T-cell (primary cell): Measurements from ENCODE around the gene PPP2R1B. TPM values are rescaled to one million over a fixed set of nuclear protein-coding genes. Genes with fewer than 3 reads are reported as not detected.

Experiments used
- ATAC-seq, 4 experiments: fragments of 200-7000 bp in 3 of 4; fragments of 150-1000 bp in 1 of 4; cut with Tn5 transposase; replicated peaks in 1 of 4; 1 replicate in 3 of 4; 2 replicates in 1 of 4; pipeline ENCODE4 v1.10.0; 2021; ENCODE audit warnings: moderate library complexity in 3 of 4, mild to moderate bottlenecking in 2 of 4, moderate number of reproducible peaks in 1 of 4
- CTCF ChIA-PET, 2 donors: fragments of 300-600 bp; sonication (Branson Sonifier 250); formaldehyde crosslinking; loops; one replicate each; lab custom pipeline; 2022; ENCODE audit warnings: antibody characterized with exemption in 2 of 2; lab: Charles Lee
- POLR2A ChIA-PET, 2 donors: fragments of 300-600 bp; sonication (Branson Sonifier 250); formaldehyde crosslinking; loops; one replicate each; lab custom pipeline; 2022; ENCODE audit warnings: antibody characterized with exemption in 2 of 2; lab: Charles Lee
- DNase-seq, 35 experiments: peaks; one replicate each; pipeline versions ENCODE4 v3.0.0 to v3.0.0-alpha.2; 2013 to 2023
- H3K27ac ChIP-seq: one replicate; pipeline ENCODE4 v1.5.1; 2013; ENCODE audit warnings: low read length
- H3K27me3 ChIP-seq, 2 experiments: replicated peaks in 1 of 2; 1 replicate in 1 of 2; 2 replicates in 1 of 2; pipeline versions ENCODE4 v1.6.1 to v1.7.0; 2013; ENCODE audit warnings: low read length in 1 of 2, mixed read lengths in 1 of 2; ENCODE audit not compliant: control insufficient read depth in 2 of 2, insufficient read depth in 2 of 2; ENCODE audit errors: extremely low read depth in 1 of 2
- H3K36me3 ChIP-seq, 2 donors: 1 replicate in 1 of 2; 2 replicates in 1 of 2; pipeline versions ENCODE4 v1.6.1 to v1.7.0; 2013; ENCODE audit warnings: low read length in 1 of 2; ENCODE audit not compliant: control insufficient read depth in 2 of 2, insufficient read depth in 1 of 2; ENCODE audit errors: extremely low read depth in 1 of 2
- H3K4me1 ChIP-seq, 2 experiments: 1 replicate in 1 of 2; 2 replicates in 1 of 2; pipeline versions ENCODE4 v1.6.1 to v1.7.0; 2013; ENCODE audit warnings: low read length in 2 of 2, mixed read lengths in 1 of 2; ENCODE audit not compliant: insufficient read depth in 2 of 2, control insufficient read depth in 1 of 2; ENCODE audit errors: extremely low read depth in 1 of 2
- H3K4me3 ChIP-seq, 2 donors: 1 replicate in 1 of 2; 2 replicates in 1 of 2; pipeline versions ENCODE4 v1.5.1 to v1.7.0; 2013; ENCODE audit warnings: mild to moderate bottlenecking in 2 of 2, low read length in 1 of 2, moderate library complexity in 1 of 2; ENCODE audit not compliant: control insufficient read depth in 1 of 2; ENCODE audit errors: extremely low read depth in 1 of 2
- H3K9me3 ChIP-seq: 2 replicates; pipeline ENCODE4 v1.7.0; 2013
- H3K27ac Mint-ChIP-seq, 2 donors: one replicate each; pipeline ENCODE4 v1.8.0; 2020 to 2021; ENCODE audit warnings: mild to moderate bottlenecking in 2 of 2, mixed read lengths in 2 of 2
- H3K27me3 Mint-ChIP-seq, 2 donors: one replicate each; pipeline ENCODE4 v1.8.0; 2021 to 2022; ENCODE audit warnings: mixed read lengths in 2 of 2
- H3K36me3 Mint-ChIP-seq: one replicate; pipeline ENCODE4 v1.8.0; 2021; ENCODE audit warnings: mixed read lengths
- H3K4me1 Mint-ChIP-seq, 3 donors: one replicate each; pipeline ENCODE4 v1.8.0; 2020 to 2022; ENCODE audit warnings: mixed read lengths in 3 of 3, mild to moderate bottlenecking in 1 of 3
- H3K4me3 Mint-ChIP-seq, 3 donors: one replicate each; pipeline ENCODE4 v1.8.0; 2020 to 2022; ENCODE audit warnings: mild to moderate bottlenecking in 3 of 3, mixed read lengths in 3 of 3, moderate library complexity in 3 of 3
- H3K9me3 Mint-ChIP-seq, 3 donors: one replicate each; pipeline ENCODE4 v1.8.0; 2020 to 2022; ENCODE audit warnings: mixed read lengths in 3 of 3
- WGBS: methylation state at CpG from one replicate; pipeline ENCODE4 v1.1.5; 2013; ENCODE audit warnings: missing lambda C conversion rate; ENCODE audit not compliant: insufficient coverage; 5-methylcytosine and 5-hydroxymethylcytosine counted together
- total RNA-seq, 35 experiments: library from RNA in 6 of 35; stranded (reverse) in 6 of 35; fragments of 120-200 nt in 1 of 35; gene quantifications; one replicate each; pipeline versions ENCODE4 v1.2.1 to v1.2.4 and lab custom pipeline; 2013 to 2026

Gene PPP2R1B
- total RNA-seq, 5 donors from 2014 or later (not counting 1 experiment from before 2014, with no cell fraction given), result 34.2 to 44.1 (median 37.4) TPM

- Mint-ChIP-seq H3K36me3 (peaks cover 57% of the 10 kb centered on the region), H3K27me3 (no peaks in the 10 kb centered on the region), H3K4me1 (peaks cover 0 to 1% (median under 1%) of the 10 kb centered on the region in 3 donors), H3K27ac (no peak overlapping the region), H3K9me3 (no peaks in the 10 kb centered on the region), H3K4me3 (no peak overlapping the region)
- 96% methylated on average over 2 of the region's 2 CpGs for WGBS
- Histone ChIP-seq H3K27ac (no peak overlapping the region), H3K4me3 (no peak overlapping the region), H3K36me3 (peaks cover 10 to 29% of the 10 kb centered on the region in 2 donors), H3K4me1 (no peaks in the 10 kb centered on the region), H3K27me3 (no peaks in the 10 kb centered on the region), H3K9me3 (no peaks in the 10 kb centered on the region)
- DNase-seq, result no peak
- CTCF ChIA-PET, result no interaction called here
- ATAC-seq, result no peak
- POLR2A ChIA-PET, result no interaction called here
These were observed 42.6 kb upstream of the PPP2R1B start for GRCh38 chr11:111808834-111809233.

GRCh38 chr11:111808063-111808588 lies 41.9 kb upstream of the PPP2R1B start:
- H3K27ac ChIP-seq, result no peak overlapping the region
- no peaks in the 10 kb centered on the region for H3K27me3 ChIP-seq
- H3K4me1 Mint-ChIP-seq, result no peaks in the 10 kb centered on the region
- ChIA-PET POLR2A (no interaction called here), CTCF (interaction anchor here in 1 of 2 donors (0.7 kb wide), 1 partner anchor 27 kb away, joined by 3 read pairs; no protein-coding TSS in a partner anchor)
- H3K4me1 ChIP-seq, result no peaks in the 10 kb centered on the region
- peaks cover 62% of the 10 kb centered on the region for H3K36me3 Mint-ChIP-seq
- 100% methylated on average over 2 of the region's 2 CpGs for WGBS
- H3K9me3 ChIP-seq, result no peaks in the 10 kb centered on the region
- peaks cover 13 to 29% of the 10 kb centered on the region in 2 donors for H3K36me3 ChIP-seq
- H3K4me3 ChIP-seq, result no peak overlapping the region
- H3K4me3 Mint-ChIP-seq, result no peak overlapping the region
- H3K27me3 Mint-ChIP-seq, result no peaks in the 10 kb centered on the region
- ATAC-seq, result no peak
- no peak overlapping the region for H3K27ac Mint-ChIP-seq
- no peak for DNase-seq
- no peaks in the 10 kb centered on the region for H3K9me3 Mint-ChIP-seq

- Histone ChIP-seq H3K4me1 (no peaks in the 10 kb centered on the region), H3K27ac (no peak overlapping the region), H3K9me3 (no peaks in the 10 kb centered on the region), H3K4me3 (no peak overlapping the region), H3K36me3 (peaks cover 14 to 38% of the 10 kb centered on the region in 2 donors), H3K27me3 (no peaks in the 10 kb centered on the region)
- H3K9me3 Mint-ChIP-seq, result no peaks in the 10 kb centered on the region
- ATAC-seq (no peak), DNase-seq (no peak)
- peaks cover 62% of the 10 kb centered on the region for H3K36me3 Mint-ChIP-seq
- no peaks in the 10 kb centered on the region for H3K27me3 Mint-ChIP-seq
- 100% methylated on average over 1 of the region's 1 CpG for WGBS
- POLR2A ChIA-PET, result no interaction called here
- CTCF ChIA-PET, result no interaction called here
- H3K4me1 Mint-ChIP-seq, result no peaks in the 10 kb centered on the region
- no peak overlapping the region for H3K4me3 Mint-ChIP-seq
- H3K27ac Mint-ChIP-seq, result no peak overlapping the region
These were observed 40.9 kb upstream of the PPP2R1B start for GRCh38 chr11:111807076-111807475.

GRCh38 chr11:111801135-111801534 lies 34.9 kb upstream of the PPP2R1B start:
- H3K27me3 ChIP-seq, result no peaks in the 10 kb centered on the region
- H3K27ac ChIP-seq, result no peak overlapping the region
- no peak overlapping the region for H3K4me3 Mint-ChIP-seq
- no peaks in the 10 kb centered on the region for H3K4me1 Mint-ChIP-seq
- peaks cover 0 to 10% (median 3%) of the 10 kb centered on the region in 3 donors for H3K9me3 Mint-ChIP-seq
- no CpG with 5 or more reads among the region's 2 CpGs for WGBS
- no peaks in the 10 kb centered on the region for H3K9me3 ChIP-seq
- ChIA-PET POLR2A (no interaction called here), CTCF (no interaction called here)
- H3K27me3 Mint-ChIP-seq, result no peaks in the 10 kb centered on the region
- no peak overlapping the region for H3K4me3 ChIP-seq
- peaks cover 72% of the 10 kb centered on the region for H3K36me3 Mint-ChIP-seq
- no peak for ATAC-seq
- no peak overlapping the region for H3K27ac Mint-ChIP-seq
- H3K4me1 ChIP-seq, result no peaks in the 10 kb centered on the region
- DNase-seq, result no peak
- peaks cover 6 to 37% of the 10 kb centered on the region in 2 donors for H3K36me3 ChIP-seq

- Mint-ChIP-seq H3K36me3 (peaks cover 55% of the 10 kb centered on the region), H3K4me1 (no peaks in the 10 kb centered on the region), H3K27ac (no peak overlapping the region), H3K4me3 (no peak overlapping the region), H3K27me3 (no peaks in the 10 kb centered on the region), H3K9me3 (peaks cover 0 to 10% (median 3%) of the 10 kb centered on the region in 3 donors)
- ChIA-PET POLR2A (interaction anchor here in 1 of 2 donors (0.6 kb wide), 1 partner anchor 205 kb away, joined by 3 read pairs; no protein-coding TSS in a partner anchor), CTCF (interaction anchor here in 1 of 2 donors (0.5 kb wide), 1 partner anchor 748 kb away, joined by 3 read pairs; no protein-coding TSS in a partner anchor)
- Histone ChIP-seq H3K27ac (no peak overlapping the region), H3K36me3 (peaks cover 3 to 23% of the 10 kb centered on the region in 2 donors), H3K9me3 (no peaks in the 10 kb centered on the region), H3K4me3 (no peak overlapping the region), H3K27me3 (no peaks in the 10 kb centered on the region), H3K4me1 (no peaks in the 10 kb centered on the region)
- ATAC-seq (no peak), DNase-seq (no peak)
- WGBS, result no CpG with 5 or more reads among the region's 1 CpG
These were observed 32.1 kb upstream of the PPP2R1B start for GRCh38 chr11:111798279-111798678.

GRCh38 chr11:111797145-111797581 lies 31.0 kb upstream of the PPP2R1B start:
- no peak overlapping the region for H3K27ac ChIP-seq
- H3K27ac Mint-ChIP-seq, result peak overlapping the region in 1 of 2 donors; percentile 55
- no CpG with 5 or more reads among the region's 2 CpGs for WGBS

More at GRCh38 chr11:111797145-111797581, 31.0 kb upstream of the PPP2R1B start:
- no peaks in the 10 kb centered on the region for H3K27me3 Mint-ChIP-seq
- Histone ChIP-seq H3K4me1 (no peaks in the 10 kb centered on the region), H3K4me3 (no peak overlapping the region), H3K9me3 (no peaks in the 10 kb centered on the region), H3K27me3 (no peaks in the 10 kb centered on the region), H3K36me3 (peaks cover 3 to 15% of the 10 kb centered on the region in 2 donors)
- CTCF ChIA-PET, result no interaction called here
- no peak overlapping the region for H3K4me3 Mint-ChIP-seq
- POLR2A ChIA-PET, result interaction anchor here (0.5 to 0.6 kb wide), 2 partner anchors 29 to 750 kb away, joined by 3 to 4 read pairs; no protein-coding TSS in a partner anchor
- H3K36me3 Mint-ChIP-seq, result peaks cover 53% of the 10 kb centered on the region
- no peaks in the 10 kb centered on the region for H3K4me1 Mint-ChIP-seq
- peaks cover 0 to 10% (median 3%) of the 10 kb centered on the region in 3 donors for H3K9me3 Mint-ChIP-seq
- DNase-seq (peak in 1 of 35 experiments; percentile 1), ATAC-seq (no peak)
